Measurements from ENCODE around the gene LRRC8D. TPM values are rescaled to one million over a fixed set of nuclear protein-coding genes. Genes with fewer than 3 reads are reported as not detected.

LRRC8D gene
- total and polyA plus RNA-seq, 2 experiments from 2014 or later: 10.1 to 13.8 TPM

GRCh38 chr1:89889323-89889615 is 68.4 kb downstream of the LRRC8D start:
- no peaks in the 10 kb centered on the region for H3K36me3 ChIP-seq
- H3K4me1 ChIP-seq (ENCODE audit: low read depth): peaks cover 12% of the 10 kb centered on the region
- DNase-seq (ENCODE audit: low read depth in 1 of 2, low spot score in 1 of 2): no peak
- TF ChIP-seq CTCF (IDR thresholded peaks at IDR 0.05; ENCODE audit: low read depth, low read length): no peak
- no peak overlapping the region for H3K4me3 ChIP-seq
- no peaks in the 10 kb centered on the region for H3K9me3 ChIP-seq (ENCODE audit: low read depth)
- H3K27ac ChIP-seq: no peak overlapping the region
- H3K27me3 ChIP-seq: no peaks in the 10 kb centered on the region

- TF ChIP-seq CTCF (IDR thresholded peaks at IDR 0.05; ENCODE audit: low read depth, low read length): no peak
- H3K4me3 ChIP-seq: no peak overlapping the region
- H3K36me3 ChIP-seq: no peaks in the 10 kb centered on the region
- no peaks in the 10 kb centered on the region for H3K9me3 ChIP-seq (ENCODE audit: low read depth)
- no peaks in the 10 kb centered on the region for H3K27me3 ChIP-seq
- H3K27ac ChIP-seq: no peak overlapping the region
- DNase-seq (ENCODE audit: low read depth in 1 of 2, low spot score in 1 of 2): peak in 1 of 2 donors; percentile 70
- peaks cover 18% of the 10 kb centered on the region for H3K4me1 ChIP-seq (ENCODE audit: low read depth)
Measured at GRCh38 chr1:89890085-89890752, 69.4 kb downstream of the LRRC8D start.

- no peak for TF ChIP-seq CTCF (IDR thresholded peaks at IDR 0.05; ENCODE audit: low read depth, low read length)
- Histone ChIP-seq H3K27ac (no peak overlapping the region), H3K27me3 (no peaks in the 10 kb centered on the region), H3K4me3 (no peak overlapping the region), H3K36me3 (no peaks in the 10 kb centered on the region), H3K4me1 (ENCODE audit: low read depth) (peaks cover 18% of the 10 kb centered on the region), H3K9me3 (ENCODE audit: low read depth) (no peaks in the 10 kb centered on the region)
- no peak for DNase-seq (ENCODE audit: low read depth in 1 of 2, low spot score in 1 of 2)
Measured at GRCh38 chr1:89892816-89893215, 72.0 kb downstream of the LRRC8D start.

- Histone ChIP-seq H3K4me3 (no peak overlapping the region), H3K9me3 (ENCODE audit: low read depth) (no peaks in the 10 kb centered on the region), H3K27me3 (no peaks in the 10 kb centered on the region), H3K27ac (peak overlapping the region; percentile 32), H3K36me3 (no peaks in the 10 kb centered on the region), H3K4me1 (ENCODE audit: low read depth) (peaks cover 13% of the 10 kb centered on the region)
- peak; percentile 17 to 91 for DNase-seq (ENCODE audit: low read depth in 1 of 2, low spot score in 1 of 2)
- TF ChIP-seq CTCF (IDR thresholded peaks at IDR 0.05; ENCODE audit: low read depth, low read length): no peak
Measured at GRCh38 chr1:89894210-89895201, 73.7 kb downstream of the LRRC8D start.

GRCh38 chr1:89896105-89896942 is 75.5 kb downstream of the LRRC8D start:
- Histone ChIP-seq H3K27ac (no peak overlapping the region), H3K27me3 (no peaks in the 10 kb centered on the region), H3K4me3 (no peak overlapping the region), H3K4me1 (ENCODE audit: low read depth) (peaks cover 24% of the 10 kb centered on the region), H3K36me3 (no peaks in the 10 kb centered on the region), H3K9me3 (ENCODE audit: low read depth) (no peaks in the 10 kb centered on the region)
- no peak for TF ChIP-seq CTCF (IDR thresholded peaks at IDR 0.05; ENCODE audit: low read depth, low read length)
- no peak for DNase-seq (ENCODE audit: low read depth in 1 of 2, low spot score in 1 of 2)

Measured in cardiac muscle cell (in vitro differentiated cells and primary cell).